ENCODE results near the gene MSLN.

Gene MSLN

GRCh38 chr16:794853-795466 is 34.4 kb downstream of the MSLN start:
- DNase-seq: no peak

GRCh38 chr16:795580-796229 is 35.2 kb downstream of the MSLN start:
- DNase-seq: peak; percentile 39

- DNase-seq: peak; percentile 31
These were observed 36.0 kb downstream of the MSLN start for GRCh38 chr16:796296-797119.

GRCh38 chr16:797120-797420 is 36.5 kb downstream of the MSLN start:
- DNase-seq: peak; percentile 73

GRCh38 chr16:797686-798085 is 37.2 kb downstream of the MSLN start:
- DNase-seq: no peak

- no peak for DNase-seq
These were observed 38.1 kb downstream of the MSLN start for GRCh38 chr16:798666-799065.

GRCh38 chr16:799111-799947 is 38.8 kb downstream of the MSLN start:
- no peak for DNase-seq

GRCh38 chr16:799948-800833 is 39.7 kb downstream of the MSLN start, which contains the start of gene GNG13:
TSS of gene GNG13 (minus strand) at chr16:800734. CDS start at chr16:799077, 1,657 bp downstream.
- no peak for DNase-seq

GRCh38 chr16:800834-801511 is 40.4 kb downstream of the MSLN start:
- DNase-seq: no peak

GRCh38 chr16:801584-802363 is 41.2 kb downstream of the MSLN start:
- DNase-seq: no peak

- no peak for DNase-seq
These were observed 41.9 kb downstream of the MSLN start for GRCh38 chr16:802461-802860.

- DNase-seq: no peak
These were observed 42.6 kb downstream of the MSLN start for GRCh38 chr16:802914-803753.

- DNase-seq: no peak
These were observed 43.2 kb downstream of the MSLN start for GRCh38 chr16:803754-804080.

- DNase-seq: no peak
These were observed 43.9 kb downstream of the MSLN start for GRCh38 chr16:804193-805048.

GRCh38 chr16:805474-805873 is 44.9 kb downstream of the MSLN start:
- no peak for DNase-seq

- DNase-seq: peak; percentile 70
These were observed 47.0 kb downstream of the MSLN start for GRCh38 chr16:807347-808084.

- no peak for DNase-seq
These were observed 47.5 kb downstream of the MSLN start for GRCh38 chr16:808085-808386.

- no peak for DNase-seq
These were observed 52.8 kb downstream of the MSLN start for GRCh38 chr16:813204-813915.
